Erythroblast (primary cell): ENCODE measurements around the gene TMUB1.

Experiments
- GATA1 ChIP-seq: IDR thresholded peaks from 2 replicates; pipeline ENCODE4 v1.6.1; 2011; ENCODE audit warnings: low read depth, mild to moderate bottlenecking, control low read depth, low read length, moderate library complexity
- POLR2A ChIP-seq: IDR thresholded peaks from 2 replicates; pipeline ENCODE4 v1.6.1; 2011; ENCODE audit warnings: mild to moderate bottlenecking, low read length

- no peak for TF ChIP-seq POLR2A
- no peak for TF ChIP-seq GATA1
These were observed 18.5 kb upstream of the TMUB1 start for GRCh38 chr7:151101621-151102396.
